NCI-H748 treated with DMSO at 0.1 percent for 48 hours (cell line): ENCODE measurements around the gene COX6A2.
"Not testable (repeated sequence)": the region's sequence is repeated elsewhere in the genome, so short reads cannot be mapped to it uniquely, and the experiment has no call there.

Experiments
- DNase-seq: peaks from one replicate; lab custom pipeline; 2025; lab: John Stamatoyannopoulos, UW

The COX6A2 gene

DNA sequence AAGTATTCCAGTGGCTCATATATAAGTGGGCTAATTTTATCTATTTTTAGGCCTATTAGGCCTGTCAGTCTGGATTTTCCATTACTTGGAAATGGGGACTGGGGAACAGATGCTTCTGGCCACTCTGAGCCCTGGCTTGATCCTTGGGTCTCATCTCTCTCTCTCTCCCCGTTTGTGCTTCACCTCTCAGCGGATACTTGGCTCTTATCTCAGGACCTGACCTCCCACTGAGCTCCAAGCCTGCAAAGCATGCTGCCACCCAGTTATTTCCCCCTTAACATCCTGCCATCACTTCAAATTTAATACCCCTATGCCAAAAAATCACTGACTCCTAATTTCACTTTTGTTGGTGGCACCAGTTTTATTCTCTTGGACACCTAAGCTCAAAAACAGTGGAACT, 10.3 kb upstream of the COX6A2 start:
- DNase-seq: no peak

DNA sequence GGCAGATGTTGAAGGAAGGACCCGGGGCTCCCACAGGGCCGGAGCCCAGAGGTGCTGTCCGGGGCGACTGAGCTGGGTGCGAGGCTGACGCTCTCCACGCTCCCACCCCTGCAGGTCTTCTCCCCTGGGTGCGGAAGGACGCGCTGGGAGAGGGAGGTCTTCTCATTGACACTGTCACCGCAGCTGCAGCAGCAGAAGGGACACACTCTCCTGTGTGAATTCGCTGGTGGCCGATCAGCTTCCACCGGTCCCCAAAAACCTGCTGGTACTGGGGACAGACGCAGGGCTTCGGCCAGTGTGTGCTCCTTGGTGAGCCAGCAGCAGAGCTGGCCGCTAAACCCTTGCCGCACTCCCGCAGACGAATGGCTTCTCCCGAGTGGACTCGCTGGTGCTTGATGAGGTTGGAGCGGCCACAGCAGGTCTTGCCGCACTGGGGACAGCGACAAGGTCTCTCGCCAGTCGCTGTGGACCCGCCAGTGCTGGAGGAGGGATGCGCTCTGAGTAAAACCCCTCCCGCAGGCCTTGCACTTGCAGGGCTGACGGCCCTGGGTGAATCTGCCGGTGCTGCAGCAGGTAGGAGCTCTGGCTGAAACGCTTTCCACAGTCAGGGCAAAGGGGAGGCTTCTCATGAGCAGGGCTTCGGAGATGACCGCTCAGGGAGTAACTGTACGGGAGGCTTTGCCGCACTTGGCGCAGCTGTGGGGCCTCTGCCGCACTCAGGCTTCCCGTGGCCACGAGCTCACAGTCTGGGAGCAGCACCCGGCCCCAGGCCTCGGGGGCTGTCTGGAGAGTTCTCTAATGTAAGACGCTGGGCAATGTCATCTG, 8.3 kb upstream of the COX6A2 start:
- DNase-seq: no peak

DNA sequence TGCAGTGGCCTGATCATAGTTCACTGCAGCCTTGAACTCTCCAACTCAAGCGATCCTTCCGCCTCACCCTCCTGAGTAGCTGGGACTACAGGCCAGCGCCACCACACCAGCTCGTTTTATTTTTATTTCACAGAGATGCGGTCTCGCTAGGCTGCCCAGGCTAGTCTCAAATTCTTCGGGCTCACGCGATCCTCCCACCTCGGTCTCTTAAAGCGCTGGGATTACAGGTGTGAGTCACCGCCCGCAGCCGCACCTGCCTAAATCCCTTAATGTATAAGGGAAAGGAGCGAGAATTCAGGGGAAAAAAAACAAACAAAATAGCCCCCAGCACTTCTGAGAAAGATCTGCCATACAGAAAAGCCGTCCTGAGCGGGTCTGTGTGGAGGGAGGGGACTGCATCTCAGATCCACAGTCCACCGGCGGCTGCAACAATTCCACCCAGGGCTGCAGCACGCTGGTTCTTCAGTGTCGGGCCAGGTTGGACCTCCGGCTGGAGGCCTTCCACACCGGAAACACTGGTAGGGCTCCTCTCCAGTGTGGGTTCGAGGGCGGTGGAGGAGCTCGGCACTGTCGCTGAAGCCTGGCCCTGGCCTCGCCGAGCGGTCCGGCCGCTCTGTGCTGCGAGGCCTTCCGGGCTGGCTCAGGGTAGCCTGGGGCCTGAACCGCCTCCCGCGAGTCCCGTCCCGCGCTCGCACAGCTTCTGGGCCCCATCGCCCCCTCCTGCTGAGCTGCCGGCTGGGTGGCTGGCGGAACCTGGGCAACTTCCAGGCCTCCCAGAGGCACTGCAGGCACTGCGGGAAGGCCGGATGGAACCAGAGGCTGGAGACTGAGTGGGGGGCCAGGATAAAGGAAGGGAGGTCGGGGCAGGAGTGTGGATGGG, 7.4 kb upstream of the COX6A2 start:
- no peak for DNase-seq

DNA sequence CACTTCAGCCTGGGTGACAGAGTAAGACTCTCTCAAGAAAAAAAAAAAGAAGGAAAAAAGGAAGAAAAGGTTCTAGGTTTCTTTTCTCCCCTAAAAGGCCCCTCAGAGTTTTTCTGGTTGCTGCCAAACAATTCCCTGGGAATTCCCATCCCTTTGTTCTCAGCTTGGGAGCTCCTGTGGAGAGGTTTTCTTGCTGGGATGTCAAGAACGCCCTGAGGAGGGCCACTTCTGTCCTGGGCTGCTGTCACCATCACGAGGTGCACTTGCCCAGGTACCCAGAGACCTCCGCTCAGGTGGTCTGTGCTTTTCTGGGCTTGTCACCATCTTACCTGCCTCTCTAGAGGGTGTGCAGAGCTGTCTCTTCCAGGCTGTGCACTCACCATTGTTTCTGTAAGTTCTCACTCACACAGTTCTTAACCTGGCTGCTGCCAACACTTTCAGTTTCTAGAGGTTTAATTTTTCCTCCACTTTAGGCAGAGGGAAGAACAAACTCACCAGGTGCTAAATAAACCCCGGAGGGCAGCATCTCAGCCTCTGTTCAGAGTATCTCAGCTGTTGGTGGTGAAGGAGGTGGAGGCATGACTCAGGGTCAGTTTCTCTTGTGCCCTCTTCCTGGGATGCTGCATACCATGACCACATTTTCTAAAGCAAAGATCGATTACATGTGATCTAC, 2.4 kb upstream of the COX6A2 start:
- DNase-seq: no peak

DNA sequence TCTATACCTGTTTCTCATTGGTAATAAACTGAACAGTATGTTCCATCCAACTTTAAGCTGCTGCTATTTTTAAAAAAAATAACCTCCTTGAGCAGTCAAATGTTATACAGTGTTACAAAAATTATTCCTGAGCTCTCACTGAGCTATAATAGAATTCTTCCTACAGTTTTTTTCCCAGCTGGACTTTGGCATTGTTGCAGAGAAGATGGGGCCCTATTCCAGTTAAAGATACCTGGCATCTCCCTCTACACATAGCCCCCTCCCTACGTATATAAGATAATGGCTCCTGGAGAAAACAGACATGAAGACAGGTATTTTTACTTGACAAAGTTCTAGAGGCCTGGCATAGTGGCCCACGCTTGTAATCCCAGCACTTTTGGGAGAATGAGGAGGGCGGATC, 1.6 kb upstream of the COX6A2 start:
- DNase-seq: no peak

DNA sequence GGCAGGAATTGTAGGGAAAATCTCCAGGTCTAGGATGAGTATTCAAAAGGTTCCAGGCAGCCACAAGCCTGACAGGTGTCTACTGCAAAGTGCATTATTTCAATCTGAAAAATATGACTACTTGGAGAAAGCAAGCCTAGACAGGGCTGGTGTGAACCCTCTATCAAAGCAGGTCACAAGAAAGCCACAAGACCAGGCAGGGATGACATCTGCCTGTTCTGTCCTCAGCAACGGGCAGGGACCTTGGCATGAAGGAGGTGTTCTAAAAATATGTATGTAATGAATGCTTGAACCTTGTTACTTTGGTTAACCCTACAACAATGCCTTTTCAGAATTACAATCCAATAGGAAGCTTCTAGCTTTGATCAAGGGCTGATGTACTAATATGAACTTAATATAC, 1.2 kb upstream of the COX6A2 start:
- DNase-seq: no peak

DNA sequence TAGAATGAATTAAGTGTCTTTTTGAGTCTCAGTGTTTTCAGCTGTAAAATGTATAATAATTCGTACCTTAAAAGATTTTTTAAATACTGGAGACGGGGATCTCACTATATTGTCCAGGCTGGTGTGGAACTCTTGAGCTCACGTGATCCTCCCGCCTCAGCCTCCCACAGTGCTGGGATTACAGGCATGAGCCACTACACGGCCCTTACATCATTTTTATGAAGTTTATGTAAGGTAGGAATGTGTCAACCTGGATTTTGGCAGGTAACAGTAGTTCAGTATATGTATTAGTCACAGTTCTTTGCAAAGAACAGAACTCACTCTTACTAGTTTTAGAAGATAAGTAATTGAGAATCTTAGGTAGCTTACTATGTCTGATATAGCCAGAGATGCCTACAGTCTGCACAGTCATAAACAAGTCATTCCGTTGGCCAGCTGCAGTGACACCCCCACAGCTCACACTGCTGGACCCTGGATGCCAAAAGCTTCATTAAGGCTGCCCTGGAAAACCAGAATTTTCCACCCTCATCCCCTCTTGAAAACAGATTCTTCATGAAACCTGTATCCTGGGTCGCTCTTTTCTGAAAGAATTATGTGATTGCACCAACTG, 583 bp upstream of the COX6A2 start:
- DNase-seq: no peak

DNA sequence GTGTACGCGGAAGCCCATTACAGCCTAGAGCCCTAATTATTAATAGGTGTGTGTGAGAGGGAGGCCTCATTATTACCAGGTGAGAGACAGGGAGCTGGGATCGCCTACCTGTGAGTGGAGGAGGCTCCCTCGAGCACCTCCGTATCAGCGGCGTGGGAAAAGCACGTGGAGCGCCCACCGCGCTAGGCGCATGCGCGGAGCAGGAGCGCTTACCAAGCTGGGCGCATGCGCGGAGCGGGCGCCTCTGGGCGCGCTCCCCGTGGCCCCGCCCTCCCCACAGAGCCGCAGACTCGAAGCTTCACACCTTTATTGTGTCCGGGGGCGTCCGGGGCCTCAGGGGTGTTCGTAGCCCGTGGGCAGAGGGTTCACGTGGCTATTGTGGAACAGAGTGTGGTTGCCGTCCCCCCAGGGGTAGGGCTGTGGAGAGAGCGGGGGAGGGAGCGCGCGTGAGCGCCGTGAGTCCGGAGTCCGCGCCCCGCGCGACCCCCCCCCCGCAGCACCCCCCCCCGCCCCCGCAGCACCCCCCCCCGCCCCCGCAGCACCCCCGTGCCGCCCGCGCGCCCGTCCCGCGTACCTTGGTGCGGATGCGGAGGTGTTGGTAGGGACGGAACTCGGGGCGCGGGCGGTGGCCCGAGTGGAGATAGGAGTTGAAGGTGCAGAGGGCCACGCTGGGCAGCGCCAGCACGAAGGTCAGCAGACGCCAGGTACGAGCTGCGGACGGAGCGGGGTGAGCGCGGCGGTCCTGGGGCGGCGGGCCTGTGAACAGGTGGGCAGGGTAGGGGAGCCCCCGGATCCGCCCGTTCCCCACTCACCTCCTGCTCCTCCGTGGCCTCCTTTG, 500 bp downstream of the COX6A2 start:
- no peak for DNase-seq

DNA sequence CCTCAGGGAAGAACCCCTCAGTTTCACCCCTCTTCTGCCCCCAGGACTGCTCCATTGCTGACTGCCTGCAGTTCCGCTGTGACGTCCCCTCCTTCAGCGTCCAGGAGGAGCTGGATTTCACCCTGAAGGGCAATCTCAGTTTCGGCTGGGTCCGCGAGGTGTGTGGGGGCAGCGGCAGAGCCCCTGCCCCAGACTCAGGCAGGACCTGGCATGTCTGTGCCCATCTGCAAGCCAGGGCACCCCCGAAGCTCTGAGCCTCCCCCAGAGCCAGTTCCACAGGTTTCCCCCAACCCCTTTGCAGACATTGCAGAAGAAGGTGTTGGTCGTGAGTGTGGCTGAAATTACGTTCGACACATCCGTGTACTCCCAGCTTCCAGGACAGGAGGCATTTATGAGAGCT, 4.4 kb downstream of the COX6A2 start:
- no peak for DNase-seq

DNA sequence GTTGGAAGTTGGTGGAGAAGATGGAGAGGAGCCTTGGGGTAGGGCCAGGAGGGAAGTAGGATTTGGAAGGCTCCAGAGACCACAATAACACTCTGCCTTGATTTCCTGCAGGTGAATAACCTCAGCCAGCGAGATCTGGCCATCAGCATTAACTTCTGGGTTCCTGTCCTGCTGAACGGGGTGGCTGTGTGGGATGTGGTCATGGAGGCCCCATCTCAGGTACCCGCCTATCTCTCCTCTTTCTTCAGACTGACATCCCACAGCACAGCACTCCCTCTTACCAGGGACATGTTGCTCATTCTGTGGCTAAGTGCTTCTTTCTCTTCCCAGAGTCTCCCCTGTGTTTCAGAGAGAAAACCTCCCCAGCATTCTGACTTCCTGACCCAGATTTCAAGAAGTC, 4.9 kb downstream of the COX6A2 start:
- DNase-seq: no peak

DNA sequence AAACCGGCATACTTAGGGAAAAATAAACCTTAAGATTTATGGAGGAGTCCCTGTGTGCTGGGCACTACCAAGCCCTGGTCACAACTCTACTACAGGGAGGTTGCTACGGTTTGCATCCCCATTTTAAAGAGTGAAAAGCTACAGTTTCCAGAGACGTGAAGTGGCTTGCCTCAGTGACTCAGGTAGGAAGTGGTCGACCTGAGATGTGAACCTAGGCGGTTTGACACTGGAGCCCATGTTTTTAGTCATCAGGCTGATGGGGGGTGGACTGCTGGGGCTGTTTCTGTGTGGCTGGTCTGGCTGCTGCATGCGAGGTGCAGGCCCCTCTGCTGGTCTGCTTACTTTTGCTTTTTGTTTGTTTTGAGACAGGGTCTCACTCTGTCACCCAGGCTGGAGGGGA, 6.6 kb downstream of the COX6A2 start:
- no peak for DNase-seq

DNA sequence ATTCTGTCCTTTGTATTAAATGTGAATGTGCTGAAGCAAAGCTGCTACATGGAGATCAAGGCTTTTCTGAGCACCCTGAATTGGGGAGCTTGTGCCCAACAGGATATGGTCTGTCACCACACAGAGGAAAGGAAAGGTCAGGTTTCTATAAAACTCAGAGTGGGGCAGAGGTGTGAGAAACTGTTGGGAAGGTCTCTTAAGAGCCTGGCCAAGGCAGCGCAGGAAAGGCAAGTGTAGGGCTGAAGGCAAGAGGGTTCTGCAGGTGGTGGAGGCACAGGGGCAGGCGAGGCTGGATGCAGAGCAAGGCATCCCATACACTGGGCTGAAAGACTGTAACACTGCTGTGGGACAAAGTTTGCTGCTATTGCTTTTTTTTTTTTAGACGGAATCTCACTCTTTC, 8.1 kb downstream of the COX6A2 start:
- DNase-seq: no peak

DNA sequence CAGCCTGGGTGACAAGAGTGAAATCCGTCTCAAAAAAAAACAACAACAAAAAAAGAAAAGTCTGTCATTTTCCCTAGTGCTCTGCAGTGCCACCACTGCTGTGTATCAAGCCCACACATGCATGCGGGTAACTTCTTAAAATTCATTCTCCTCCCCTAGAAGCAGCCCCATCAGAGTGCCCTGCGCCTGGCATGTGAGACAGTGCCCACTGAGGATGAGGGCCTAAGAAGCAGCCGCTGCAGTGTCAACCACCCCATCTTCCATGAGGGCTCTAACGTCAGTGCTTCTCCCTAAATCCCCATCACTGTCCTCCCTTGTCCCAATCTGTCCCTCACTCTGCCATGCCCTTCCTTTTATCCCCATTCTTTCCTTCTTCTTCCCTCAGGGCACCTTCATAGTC, 10.2 kb downstream of the COX6A2 start:
- no peak for DNase-seq

DNA sequence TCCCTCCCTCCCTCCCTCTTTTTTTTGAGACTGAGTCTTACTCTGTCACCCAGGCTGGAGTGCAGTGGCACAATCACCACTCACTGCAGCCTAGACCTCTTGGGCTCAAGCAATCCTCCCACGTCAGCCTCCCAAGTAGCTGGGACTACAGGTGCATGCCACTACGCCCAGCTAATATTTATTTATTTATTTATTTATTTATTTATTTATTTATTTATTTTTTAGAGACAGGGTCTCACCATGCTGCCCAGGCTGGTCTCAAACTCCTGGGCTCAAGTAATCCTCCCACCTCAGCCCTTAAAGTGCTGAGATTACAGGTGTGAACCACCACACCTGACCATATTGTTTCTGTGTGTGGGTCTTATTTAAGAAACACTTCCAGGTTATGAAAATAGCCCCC, 11.1 kb downstream of the COX6A2 start:
- not testable (repeated sequence) for DNase-seq

DNA sequence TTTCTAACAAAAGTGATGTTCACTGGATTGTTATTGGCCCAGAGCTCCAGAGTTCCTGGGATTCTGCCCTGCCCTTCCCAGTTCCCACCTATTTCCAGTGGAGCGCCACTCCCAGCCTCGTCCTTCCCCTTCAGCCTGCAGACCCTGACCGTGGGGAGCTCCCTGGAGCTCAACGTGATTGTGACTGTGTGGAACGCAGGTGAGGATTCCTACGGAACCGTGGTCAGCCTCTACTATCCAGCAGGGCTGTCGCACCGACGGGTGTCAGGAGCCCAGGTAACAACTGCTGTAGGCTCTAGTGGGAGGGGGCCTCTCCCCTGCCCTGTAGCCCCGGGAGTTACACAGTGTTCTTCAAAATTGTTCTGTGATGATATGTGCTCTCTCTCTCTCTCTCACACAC, 11.8 kb downstream of the COX6A2 start:
- no peak for DNase-seq

DNA sequence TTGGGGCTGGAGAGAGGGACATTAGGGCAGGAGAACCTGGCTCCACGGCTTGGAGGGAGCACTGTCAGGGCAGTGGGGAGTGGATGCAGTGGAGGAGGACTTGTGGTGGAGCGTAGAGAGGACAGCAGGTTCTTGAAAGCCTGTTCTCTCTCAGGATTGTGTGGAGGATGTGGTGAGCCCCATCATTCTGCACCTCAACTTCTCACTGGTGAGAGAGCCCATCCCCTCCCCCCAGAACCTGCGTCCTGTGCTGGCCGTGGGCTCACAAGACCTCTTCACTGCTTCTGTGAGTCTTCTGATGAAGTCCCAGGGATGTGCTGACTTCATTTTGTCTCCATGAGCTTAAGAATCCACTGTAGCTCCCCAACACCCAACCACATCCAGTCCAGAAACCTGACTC, 13.5 kb downstream of the COX6A2 start:
- no peak for DNase-seq

DNA sequence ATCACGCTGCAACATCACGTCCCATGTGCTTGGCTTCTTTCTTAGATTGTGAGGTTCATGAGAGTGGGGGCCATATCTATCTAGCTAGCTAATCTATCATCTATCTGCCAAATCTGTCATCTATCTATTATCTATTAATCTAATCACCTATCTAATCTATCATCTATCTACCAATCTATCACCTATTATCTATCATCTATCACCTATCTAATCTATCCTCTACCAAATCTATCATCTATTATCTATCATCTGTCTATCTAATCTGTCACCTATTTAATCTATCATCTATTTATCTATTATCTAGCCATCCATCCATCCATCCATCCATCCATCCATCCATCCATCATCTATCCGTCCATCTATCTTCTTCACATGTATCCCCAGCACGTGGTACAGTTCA, 14.2 kb downstream of the COX6A2 start:
- DNase-seq: no peak

DNA sequence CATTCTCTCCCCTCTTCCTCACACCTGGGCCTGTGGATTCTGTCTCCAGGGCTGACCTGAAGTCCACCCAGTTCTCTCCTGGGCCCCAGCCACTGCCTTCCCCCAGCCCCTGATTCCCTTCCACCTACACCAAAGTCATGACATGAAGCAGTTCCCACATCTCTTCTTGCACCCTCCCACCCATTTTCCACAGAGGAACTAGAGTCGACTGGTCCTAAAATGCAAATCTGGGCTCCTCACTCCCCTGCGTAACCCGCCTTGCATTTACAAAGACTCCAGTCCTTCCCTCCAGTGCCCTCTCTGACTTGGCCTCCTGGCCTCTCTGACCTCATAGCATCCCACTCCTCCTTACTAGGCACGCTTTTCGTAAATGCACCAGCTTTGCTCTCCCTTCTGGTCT, 14.8 kb downstream of the COX6A2 start:
- no peak for DNase-seq

DNA sequence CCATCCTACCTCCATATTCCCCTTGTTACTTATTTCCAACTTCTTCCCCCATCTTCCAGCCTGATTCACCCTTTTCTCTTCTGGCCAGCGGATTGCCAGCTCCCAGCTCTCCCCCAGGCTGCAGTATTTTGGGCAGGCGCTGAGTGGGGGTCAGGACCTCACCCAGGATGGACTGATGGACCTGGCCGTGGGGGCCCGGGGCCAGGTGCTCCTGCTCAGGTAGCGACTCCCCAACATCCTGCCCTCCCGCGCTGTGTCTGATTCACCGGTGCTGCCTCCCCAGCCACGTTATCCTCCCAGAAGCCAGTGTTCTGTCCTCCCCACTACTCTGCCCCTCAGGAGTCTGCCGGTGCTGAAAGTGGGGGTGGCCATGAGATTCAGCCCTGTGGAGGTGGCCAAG, 15.4 kb downstream of the COX6A2 start:
- DNase-seq: no peak

DNA sequence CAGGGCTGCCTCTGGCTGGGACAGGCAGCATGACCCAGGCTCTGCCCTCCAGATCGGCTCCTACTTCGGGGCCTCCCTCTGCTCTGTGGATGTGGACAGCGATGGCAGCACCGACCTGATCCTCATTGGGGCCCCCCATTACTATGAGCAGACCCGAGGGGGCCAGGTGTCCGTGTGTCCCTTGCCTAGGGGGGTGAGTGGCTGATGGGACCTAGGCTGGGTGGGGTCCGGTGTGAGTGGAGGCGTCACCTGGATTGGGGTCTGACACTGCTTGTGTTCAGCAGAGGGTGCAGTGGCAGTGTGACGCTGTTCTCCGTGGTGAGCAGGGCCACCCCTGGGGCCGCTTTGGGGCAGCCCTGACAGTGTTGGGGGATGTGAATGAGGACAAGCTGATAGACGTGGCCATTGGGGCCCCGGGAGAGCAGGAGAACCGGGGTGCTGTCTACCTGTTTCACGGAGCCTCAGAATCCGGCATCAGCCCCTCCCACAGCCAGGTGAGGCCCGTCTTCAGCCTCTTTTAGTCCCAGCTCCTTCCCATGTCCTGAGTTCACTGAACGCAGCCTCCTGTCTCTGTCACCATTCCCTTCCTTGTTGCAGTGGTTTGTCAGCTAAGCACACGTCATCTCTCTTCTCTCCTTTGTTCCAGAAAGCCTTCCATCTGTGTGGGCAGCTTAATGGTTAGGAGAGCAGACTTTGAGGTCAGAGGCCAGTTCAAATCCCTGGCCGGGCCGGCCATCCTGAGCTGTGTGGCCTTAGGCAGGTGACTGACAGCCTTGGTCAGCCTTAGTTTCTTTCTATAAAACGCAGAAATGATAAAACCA, 16.9 kb downstream of the COX6A2 start:
- no peak for DNase-seq

DNA sequence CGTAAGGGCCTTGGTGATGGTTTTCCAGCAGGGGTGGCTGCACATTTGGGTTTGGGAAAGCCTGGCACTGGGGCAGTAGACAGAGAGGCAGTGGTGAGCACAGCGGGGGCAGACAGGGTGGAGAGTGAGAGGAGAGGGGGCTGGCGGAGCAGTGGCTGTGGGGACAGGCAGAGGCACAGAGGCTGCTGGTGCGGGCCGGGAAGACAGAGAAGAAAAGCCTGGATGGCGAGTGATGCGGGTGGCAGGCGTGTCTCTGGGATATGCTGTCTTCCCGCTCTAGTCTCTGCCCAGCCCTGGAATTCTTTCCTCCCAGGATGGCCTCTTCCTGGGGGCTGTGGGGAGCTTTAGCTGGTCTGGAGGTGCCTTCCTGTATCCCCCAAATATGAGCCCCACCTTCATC, 18.1 kb downstream of the COX6A2 start:
- DNase-seq: no peak
